Activated naive CD4-positive, alpha-beta T cell treated with anti-CD3 and anti-CD28 coated beads, Interleukin-2, amount 50 U/mL, for 72 hours (primary cell): ENCODE measurements around the gene IRX4. TPM values are rescaled to one million over a fixed set of nuclear protein-coding genes. Genes with fewer than 3 reads are reported as not detected.

Experiments used
- ATAC-seq, 2 donors: fragments of 150-1000 bp; cut with Tn5 transposase; 2 replicates each; pipeline ENCODE4 v1.10.0; 2021; ENCODE audit warnings: mild to moderate bottlenecking in 2 of 2, moderate library complexity in 2 of 2
- DNase-seq, 2 donors: peaks; one replicate each; pipeline ENCODE4 v3.0.0; 2021 to 2022; ENCODE audit warnings: low spot score in 2 of 2
- H3K27ac Mint-ChIP-seq, 2 donors: one replicate each; pipeline ENCODE4 v1.8.0; 2022; ENCODE audit warnings: mild to moderate bottlenecking in 2 of 2, mixed read lengths in 2 of 2
- H3K36me3 Mint-ChIP-seq, 2 donors: one replicate each; pipeline ENCODE4 v1.8.0; 2022; ENCODE audit warnings: mixed read lengths in 2 of 2
- H3K9me3 Mint-ChIP-seq, 2 donors: one replicate each; pipeline ENCODE4 v1.8.0; 2022; ENCODE audit warnings: mixed read lengths in 2 of 2
- total RNA-seq, 2 donors: library from RNA; stranded (reverse); gene quantifications; one replicate each; pipeline ENCODE4 v1.2.3, GENCODE V29; 2022

Gene IRX4
- total RNA-seq, 2 donors from 2014 or later: not detected

GRCh38 chr5:1842004-1842819, 40.5 kb downstream of the IRX4 start:
- no peak for DNase-seq
- Mint-ChIP-seq H3K9me3 (no peaks in the 10 kb centered on the region), H3K36me3 (no peaks in the 10 kb centered on the region), H3K27ac (no peak overlapping the region)
- ATAC-seq: no peak

DNA sequence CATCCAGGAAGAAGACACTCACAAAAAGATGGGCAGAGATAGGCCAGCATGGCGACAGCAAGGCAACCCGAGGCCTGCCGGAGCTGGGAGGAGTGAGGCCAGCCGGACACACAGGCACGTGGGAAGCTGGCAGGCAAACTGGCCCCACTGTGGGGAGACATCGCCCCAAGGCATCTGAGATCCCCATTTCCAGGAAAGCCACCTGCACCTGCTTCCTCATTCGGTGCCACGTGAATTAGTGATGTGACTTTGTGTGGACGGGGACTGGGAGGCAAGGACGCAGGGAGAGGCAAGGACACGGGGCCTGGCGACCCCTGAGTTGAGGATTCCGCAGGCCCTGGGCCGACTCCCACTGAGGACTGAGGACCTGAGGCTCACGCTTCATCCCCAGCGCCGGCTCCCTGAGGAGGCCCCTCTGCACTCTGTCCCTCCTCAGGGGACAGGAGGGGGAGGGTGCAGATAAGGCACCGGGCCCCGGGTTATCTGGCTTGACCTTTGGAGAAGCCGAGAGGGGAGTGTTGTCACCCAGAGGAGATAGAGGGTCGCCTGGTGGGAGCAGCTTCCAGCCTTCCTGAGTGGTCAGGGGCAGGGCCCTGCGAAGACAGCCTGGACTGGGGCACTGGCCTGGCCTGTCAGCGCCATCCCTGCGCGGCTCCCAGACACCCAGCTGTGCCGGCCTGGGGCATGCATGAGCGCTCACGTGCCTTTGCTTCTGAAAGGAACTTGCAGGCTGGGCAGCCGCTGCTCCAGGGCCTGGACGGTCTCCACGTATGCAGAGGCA, 41.8 kb downstream of the IRX4 start:
- Mint-ChIP-seq H3K9me3 (no peaks in the 10 kb centered on the region), H3K36me3 (no peaks in the 10 kb centered on the region), H3K27ac (no peak overlapping the region)
- ATAC-seq: no peak
- peak in 1 of 2 donors; percentile 46 for DNase-seq

- ATAC-seq (no peak), DNase-seq (peak in 1 of 2 donors; percentile 50)
- H3K27ac Mint-ChIP-seq: no peak overlapping the region
- no peaks in the 10 kb centered on the region for H3K9me3 Mint-ChIP-seq
- H3K36me3 Mint-ChIP-seq: no peaks in the 10 kb centered on the region
Measured at GRCh38 chr5:1840071-1840547, 42.6 kb downstream of the IRX4 start.

GRCh38 chr5:1838013-1838412, 44.7 kb downstream of the IRX4 start:
- Mint-ChIP-seq H3K36me3 (no peaks in the 10 kb centered on the region), H3K9me3 (no peaks in the 10 kb centered on the region), H3K27ac (peak overlapping the region in 1 of 2 donors; percentile 55)
- DNase-seq (peak in 1 of 2 donors; percentile 28), ATAC-seq (no peak)

DNA sequence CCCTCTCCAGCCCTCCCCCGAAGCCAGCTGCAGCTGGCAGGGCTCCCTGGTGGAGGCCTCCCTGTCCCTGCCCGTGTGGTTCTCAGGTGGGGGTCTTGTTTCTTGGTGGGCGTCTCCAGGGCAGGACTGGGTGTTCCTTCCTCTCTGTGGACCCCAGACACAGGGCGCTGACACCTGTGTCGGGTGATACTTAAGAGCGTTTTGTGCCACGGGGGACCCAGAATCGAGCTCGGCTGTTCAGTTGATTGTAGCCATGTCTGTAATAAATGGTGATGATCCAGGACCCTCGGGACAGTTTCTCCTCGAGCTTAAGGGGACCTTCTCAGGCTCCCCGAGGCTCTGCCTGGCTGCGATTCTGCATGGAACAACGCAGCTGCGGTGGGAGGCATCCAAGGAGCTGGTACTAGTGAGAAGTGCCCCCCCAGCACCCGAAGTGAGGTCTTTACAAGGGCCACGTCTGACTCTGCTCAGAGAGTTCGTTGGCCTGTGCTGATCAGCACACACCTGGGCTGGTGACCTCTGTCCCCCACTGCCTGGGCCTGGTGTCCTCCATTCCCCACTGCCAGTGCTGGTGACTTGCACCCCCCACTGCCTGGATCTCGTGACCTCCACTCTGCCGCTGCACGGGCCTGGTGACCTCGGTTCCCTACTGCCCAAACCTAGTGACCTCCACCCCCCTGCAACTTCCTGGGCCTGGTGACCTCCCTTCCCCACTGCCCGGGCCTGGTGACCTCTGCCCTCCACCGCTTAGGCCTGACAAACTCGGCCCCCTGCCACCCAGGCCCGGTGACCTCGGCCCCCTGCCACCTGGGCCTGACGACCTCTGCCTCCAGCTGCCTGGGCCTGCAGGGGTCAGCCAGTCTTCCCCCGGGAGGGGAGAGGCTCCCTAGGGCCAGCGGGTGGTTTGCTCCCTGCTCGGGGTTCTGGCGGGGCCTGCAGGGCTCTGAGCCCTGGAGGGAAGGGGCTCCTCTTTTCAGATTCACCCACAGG, 45.5 kb downstream of the IRX4 start:
- Mint-ChIP-seq H3K36me3 (no peaks in the 10 kb centered on the region), H3K27ac (no peak overlapping the region), H3K9me3 (no peaks in the 10 kb centered on the region)
- ATAC-seq (no peak), DNase-seq (peak in 1 of 2 donors; percentile 46)

DNA sequence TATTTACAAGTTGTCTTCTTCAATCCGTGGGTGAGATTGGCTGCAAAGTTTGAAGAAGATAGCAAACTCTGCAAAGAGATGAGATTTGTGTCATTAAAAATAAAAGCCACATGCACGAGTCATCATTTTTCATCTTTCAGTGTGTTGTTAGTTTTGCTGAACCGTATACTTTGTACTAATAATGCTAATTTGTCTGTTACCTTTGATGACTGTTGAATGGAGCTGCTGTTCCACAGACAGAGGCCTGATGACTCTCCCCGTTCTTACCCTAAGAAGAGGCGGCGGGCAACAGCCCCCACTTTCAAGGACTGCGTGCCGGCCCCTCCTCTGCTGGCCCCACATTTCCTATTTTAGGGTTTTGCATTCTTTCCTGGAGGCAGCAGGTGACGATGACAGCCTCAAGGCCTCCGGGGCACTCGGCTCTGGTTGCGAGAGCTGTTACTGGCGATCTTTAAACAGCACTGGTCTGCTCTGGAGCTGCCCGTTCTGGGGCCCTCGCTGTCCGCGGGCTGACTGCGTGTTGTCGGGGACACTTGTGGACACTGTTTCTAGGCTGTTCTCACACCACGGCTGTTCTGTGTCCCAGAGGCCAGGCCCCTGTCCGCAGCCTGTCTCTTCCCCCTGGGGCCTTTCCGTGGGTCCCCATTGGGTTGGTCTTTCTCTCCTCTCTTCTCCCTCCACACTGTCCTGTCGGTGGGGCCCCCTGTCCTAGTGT, 46.4 kb downstream of the IRX4 start:
- peak in 1 of 2 donors; percentile 7 for DNase-seq
- Mint-ChIP-seq H3K9me3 (no peaks in the 10 kb centered on the region), H3K36me3 (no peaks in the 10 kb centered on the region), H3K27ac (no peak overlapping the region)
- no peak for ATAC-seq

DNA sequence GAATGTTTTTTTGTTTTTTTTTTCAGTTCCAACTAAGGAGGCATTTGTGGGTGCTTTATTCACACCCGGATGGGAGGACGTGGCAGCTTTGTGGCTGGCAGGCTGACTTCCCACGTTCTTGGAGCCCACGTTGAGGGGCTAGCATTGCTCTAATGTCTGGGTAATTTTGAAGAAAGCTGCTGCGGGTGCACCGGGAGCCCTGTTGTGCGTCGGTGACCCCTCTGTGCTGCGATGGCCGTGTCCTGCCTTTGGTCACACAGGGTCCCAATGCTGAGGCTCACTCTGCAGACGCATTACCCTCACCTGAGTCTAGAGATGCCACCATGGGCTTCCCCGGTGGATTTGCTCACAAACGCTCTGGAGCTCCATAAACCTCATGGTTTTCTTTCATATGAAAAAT, 47.3 kb downstream of the IRX4 start:
- H3K27ac Mint-ChIP-seq: no peak overlapping the region
- no peaks in the 10 kb centered on the region for H3K36me3 Mint-ChIP-seq
- no peaks in the 10 kb centered on the region for H3K9me3 Mint-ChIP-seq
- no peak for ATAC-seq
- no peak for DNase-seq

GRCh38 chr5:1834721-1835429, 47.9 kb downstream of the IRX4 start:
- Mint-ChIP-seq H3K9me3 (no peaks in the 10 kb centered on the region), H3K36me3 (no peaks in the 10 kb centered on the region), H3K27ac (no peak overlapping the region)
- peak in 1 of 2 donors; percentile 43 for DNase-seq
- no peak for ATAC-seq

DNA sequence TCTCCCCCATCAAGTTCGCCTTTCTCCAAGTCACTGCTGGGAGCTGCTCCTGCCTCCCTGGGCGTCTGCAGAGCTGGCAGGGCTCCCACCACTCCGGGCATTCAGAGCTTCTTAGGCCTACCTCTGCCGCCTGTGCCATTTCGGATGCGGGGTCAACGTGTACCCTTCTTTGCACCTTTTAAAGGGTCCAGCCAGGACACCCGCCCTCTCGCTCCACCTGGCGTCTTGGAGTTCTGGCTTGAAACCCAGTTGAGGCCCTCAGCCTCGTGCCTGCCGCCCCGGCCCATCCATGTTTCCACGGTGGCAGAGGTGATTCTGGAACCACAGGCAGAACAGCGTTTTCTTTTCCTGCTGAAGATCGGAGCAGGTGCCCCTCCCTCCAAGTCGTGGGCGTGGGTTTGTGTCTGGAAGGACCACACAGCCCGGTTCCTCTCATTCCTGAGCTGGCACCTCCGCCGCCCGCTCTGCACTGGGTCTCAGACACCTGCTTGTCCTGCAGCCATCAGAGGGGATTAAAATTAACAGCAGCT, 48.6 kb downstream of the IRX4 start:
- DNase-seq (peak in 1 of 2 donors; percentile 47), ATAC-seq (no peak)
- Mint-ChIP-seq H3K36me3 (no peaks in the 10 kb centered on the region), H3K27ac (no peak overlapping the region), H3K9me3 (no peaks in the 10 kb centered on the region)

GRCh38 chr5:1833264-1834021, 49.3 kb downstream of the IRX4 start:
- ATAC-seq (no peak), DNase-seq (peak in 1 of 2 donors; percentile 40)
- Mint-ChIP-seq H3K9me3 (no peaks in the 10 kb centered on the region), H3K27ac (no peak overlapping the region), H3K36me3 (no peaks in the 10 kb centered on the region)

GRCh38 chr5:1832511-1833250, 50.0 kb downstream of the IRX4 start:
- DNase-seq: peak in 1 of 2 donors; percentile 35
- Mint-ChIP-seq H3K27ac (no peak overlapping the region), H3K9me3 (no peaks in the 10 kb centered on the region), H3K36me3 (no peaks in the 10 kb centered on the region)
- no peak for ATAC-seq

GRCh38 chr5:1831677-1832313, 50.9 kb downstream of the IRX4 start:
- Mint-ChIP-seq H3K27ac (no peak overlapping the region), H3K36me3 (no peaks in the 10 kb centered on the region), H3K9me3 (no peaks in the 10 kb centered on the region)
- DNase-seq: peak in 1 of 2 donors; percentile 37
- no peak for ATAC-seq

DNA sequence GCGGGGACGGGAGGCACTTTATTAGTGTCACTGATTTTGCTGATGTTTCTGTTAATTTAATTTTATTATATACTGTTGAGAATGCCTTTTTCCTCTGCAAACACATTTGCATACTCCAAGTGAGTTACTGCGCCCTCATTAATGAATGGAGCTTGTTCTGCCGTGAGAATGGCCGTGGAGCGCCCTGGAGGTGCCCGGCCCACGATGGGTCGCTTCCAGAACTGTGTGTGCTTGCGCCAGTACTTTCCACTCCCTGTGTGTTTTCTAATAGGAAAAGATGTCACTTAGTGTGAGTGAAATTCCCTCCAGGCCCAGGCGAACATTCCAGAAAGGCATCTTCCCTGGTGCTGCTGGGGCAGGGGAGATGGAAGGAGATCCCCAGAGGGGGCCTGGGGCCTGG, 51.5 kb downstream of the IRX4 start:
- H3K9me3 Mint-ChIP-seq: no peaks in the 10 kb centered on the region
- ATAC-seq: no peak
- DNase-seq: peak in 1 of 2 donors; percentile 30
- H3K27ac Mint-ChIP-seq: no peak overlapping the region
- H3K36me3 Mint-ChIP-seq: no peaks in the 10 kb centered on the region
